ENCODE measurements around the gene PTX4.

Gene PTX4

DNA sequence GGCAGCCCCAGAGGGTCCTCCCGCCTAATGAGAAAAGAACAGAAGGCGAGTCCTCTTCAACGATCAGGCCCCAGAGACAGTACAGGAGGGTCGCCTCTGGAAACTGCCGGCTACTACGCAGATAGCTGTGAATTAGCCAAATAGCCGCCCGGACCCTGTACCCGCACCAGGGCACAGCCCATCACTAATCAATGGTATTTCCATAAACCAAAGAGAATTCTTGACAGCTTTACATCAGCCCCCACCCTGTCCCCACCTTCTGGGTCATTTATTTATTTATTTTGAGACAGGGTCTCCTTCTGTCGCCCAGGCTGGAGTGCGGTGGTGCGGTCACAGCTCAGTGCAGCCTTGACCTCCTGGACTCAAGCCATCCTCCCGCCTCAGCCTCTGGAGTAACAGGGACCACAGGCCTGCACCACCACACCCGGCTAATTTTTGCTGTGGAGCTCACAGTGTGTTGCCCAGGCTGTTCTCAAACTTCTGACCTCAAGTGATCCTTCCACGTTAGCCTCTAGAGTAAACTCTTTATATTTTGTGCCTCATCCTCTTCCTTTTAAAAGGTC, 13.1 kb downstream of the PTX4 start:
- TF ChIP-seq TAF1 (IDR thresholded peaks at IDR 0.05; ENCODE audit: low read depth) (no peak), CREB1 (IDR thresholded peaks at IDR 0.05; ENCODE audit: low read depth) (no peak), RAD21 (IDR thresholded peaks at IDR 0.05; ENCODE audit: low read depth) (no peak), NFIC (IDR thresholded peaks at IDR 0.05) (no peak), YY1 (IDR thresholded peaks at IDR 0.05; ENCODE audit: low read depth) (no peak), ZBTB7A (IDR thresholded peaks at IDR 0.05; ENCODE audit: low read depth) (no peak), TCF12 (IDR thresholded peaks at IDR 0.05; ENCODE audit: low read depth) (no peak)
- TF ChIP-seq, protein P1, sequence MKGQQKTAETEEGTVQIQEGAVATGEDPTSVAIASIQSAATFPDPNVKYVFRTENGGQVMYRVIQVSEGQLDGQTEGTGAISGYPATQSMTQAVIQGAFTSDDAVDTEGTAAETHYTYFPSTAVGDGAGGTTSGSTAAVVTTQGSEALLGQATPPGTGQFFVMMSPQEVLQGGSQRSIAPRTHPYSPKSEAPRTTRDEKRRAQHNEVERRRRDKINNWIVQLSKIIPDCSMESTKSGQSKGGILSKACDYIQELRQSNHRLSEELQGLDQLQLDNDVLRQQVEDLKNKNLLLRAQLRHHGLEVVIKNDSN (IDR thresholded peaks at IDR 0.05): no peak

DNA sequence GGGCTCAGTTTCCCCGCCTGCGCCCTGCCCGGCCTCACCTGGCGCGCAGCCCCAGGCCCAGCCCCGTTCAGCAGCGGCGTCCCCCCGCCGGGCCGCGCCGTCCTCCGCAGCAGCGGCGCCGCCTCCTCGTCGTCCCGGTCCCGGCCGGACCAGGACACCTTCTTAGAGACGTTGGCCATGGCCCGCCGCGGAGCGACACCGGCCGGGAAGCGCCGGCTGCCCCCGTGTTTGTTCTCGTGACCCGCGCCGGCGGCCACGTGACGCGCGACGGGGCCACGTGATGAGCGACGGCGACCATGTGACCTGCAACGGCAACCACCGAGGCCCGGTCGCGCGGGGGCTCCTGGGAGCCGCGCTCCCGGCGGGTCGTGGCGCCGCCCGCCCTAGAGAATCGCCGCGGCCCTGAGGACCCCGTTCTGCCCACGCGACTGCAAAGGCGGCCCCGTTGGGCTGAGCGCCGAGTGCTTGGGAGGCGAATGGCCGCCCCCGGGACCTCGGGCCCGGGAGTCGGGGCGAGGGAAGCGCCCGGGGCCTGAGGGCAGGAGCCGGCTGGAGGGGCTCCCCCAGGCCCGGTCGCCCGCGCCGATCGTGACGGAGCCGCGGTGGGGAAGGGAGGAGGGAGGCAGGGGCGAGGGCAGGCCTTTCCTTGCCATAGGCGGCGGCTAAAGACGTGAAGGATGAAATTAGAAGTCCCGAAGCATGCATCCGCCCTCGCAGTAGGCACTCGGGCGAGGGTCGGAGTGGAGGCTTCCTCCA, 13.8 kb downstream of the PTX4 start, which contains the start of gene CLCN7:
CLCN7 (minus strand) TSS at position 233 of the 756 bp plus-strand sequence; CDS start at position 179, 54 bp downstream.
- TF ChIP-seq TEAD4 (IDR thresholded peaks at IDR 0.05) (no peak), NFIC (IDR thresholded peaks at IDR 0.05) (peak; percentile 48; the same call in 1 of the 2 replicates), TAF1 (IDR thresholded peaks at IDR 0.05; ENCODE audit: low read depth) (peak; percentile 58; the same call in 1 of the 2 replicates), CREB1 (IDR thresholded peaks at IDR 0.05; ENCODE audit: low read depth) (no peak), EP300 (IDR thresholded peaks at IDR 0.05; ENCODE audit: borderline replicate concordance) (0 out of 2 replicates have a peak, but pooled peaks have one; percentile 18), TCF12 (IDR thresholded peaks at IDR 0.05; ENCODE audit: low read depth) (peak; percentile 65; the same call in 1 of the 2 replicates), CEBPB (IDR thresholded peaks at IDR 0.05) (no peak)
- TF ChIP-seq, protein P1 (IDR thresholded peaks at IDR 0.05): peak; percentile 100
- TF ChIP-seq, protein P2, sequence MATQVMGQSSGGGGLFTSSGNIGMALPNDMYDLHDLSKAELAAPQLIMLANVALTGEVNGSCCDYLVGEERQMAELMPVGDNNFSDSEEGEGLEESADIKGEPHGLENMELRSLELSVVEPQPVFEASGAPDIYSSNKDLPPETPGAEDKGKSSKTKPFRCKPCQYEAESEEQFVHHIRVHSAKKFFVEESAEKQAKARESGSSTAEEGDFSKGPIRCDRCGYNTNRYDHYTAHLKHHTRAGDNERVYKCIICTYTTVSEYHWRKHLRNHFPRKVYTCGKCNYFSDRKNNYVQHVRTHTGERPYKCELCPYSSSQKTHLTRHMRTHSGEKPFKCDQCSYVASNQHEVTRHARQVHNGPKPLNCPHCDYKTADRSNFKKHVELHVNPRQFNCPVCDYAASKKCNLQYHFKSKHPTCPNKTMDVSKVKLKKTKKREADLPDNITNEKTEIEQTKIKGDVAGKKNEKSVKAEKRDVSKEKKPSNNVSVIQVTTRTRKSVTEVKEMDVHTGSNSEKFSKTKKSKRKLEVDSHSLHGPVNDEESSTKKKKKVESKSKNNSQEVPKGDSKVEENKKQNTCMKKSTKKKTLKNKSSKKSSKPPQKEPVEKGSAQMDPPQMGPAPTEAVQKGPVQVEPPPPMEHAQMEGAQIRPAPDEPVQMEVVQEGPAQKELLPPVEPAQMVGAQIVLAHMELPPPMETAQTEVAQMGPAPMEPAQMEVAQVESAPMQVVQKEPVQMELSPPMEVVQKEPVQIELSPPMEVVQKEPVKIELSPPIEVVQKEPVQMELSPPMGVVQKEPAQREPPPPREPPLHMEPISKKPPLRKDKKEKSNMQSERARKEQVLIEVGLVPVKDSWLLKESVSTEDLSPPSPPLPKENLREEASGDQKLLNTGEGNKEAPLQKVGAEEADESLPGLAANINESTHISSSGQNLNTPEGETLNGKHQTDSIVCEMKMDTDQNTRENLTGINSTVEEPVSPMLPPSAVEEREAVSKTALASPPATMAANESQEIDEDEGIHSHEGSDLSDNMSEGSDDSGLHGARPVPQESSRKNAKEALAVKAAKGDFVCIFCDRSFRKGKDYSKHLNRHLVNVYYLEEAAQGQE (IDR thresholded peaks at IDR 0.05; ENCODE audit: low read depth): no peak
- TF ChIP-seq, protein P3, sequence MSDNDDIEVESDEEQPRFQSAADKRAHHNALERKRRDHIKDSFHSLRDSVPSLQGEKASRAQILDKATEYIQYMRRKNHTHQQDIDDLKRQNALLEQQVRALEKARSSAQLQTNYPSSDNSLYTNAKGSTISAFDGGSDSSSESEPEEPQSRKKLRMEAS (IDR thresholded peaks at IDR 0.05): peak; percentile 96

DNA sequence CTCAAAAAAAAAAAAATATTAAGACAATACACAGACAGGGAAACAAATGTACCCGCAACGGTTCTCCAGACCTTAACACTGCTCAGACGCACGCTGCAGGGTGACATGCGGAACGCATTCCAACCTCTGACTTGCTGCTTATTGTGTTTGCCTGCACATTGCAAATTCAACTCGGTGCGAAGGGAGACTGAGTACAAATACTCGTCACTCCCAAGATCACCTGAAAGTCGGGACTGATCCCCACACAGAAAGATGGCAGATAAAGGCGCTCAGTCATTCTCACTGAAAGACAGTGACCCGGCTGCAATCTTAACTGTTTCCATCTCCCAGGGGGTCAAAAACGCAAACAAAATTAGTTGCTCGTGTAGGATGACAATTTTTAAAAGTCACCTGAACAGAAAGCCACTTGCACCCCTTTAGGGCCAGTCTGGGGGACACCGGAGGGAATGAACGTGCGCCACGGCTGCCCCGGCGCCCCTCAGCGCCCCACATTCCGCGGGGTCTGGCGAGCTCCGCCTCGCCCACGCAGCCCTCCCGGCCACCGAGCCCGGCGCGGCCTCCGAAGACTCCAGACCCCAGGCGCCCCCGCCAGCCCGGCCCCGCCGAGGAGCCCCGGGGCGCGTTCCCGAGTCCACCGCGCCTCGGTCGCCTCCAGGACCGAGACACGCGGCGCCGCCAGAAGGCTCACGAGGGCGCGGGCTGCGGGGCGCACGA, 14.5 kb downstream of the PTX4 start:
- no peak for TF ChIP-seq RAD21 (IDR thresholded peaks at IDR 0.05; ENCODE audit: low read depth)
- TF ChIP-seq, protein P2 (IDR thresholded peaks at IDR 0.05; ENCODE audit: low read depth): no peak
- TF ChIP-seq CEBPB (IDR thresholded peaks at IDR 0.05): no peak
- TF ChIP-seq EP300 (IDR thresholded peaks at IDR 0.05; ENCODE audit: borderline replicate concordance): no peak
- no peak for TF ChIP-seq YY1 (IDR thresholded peaks at IDR 0.05; ENCODE audit: low read depth)
- TF ChIP-seq, protein P1 (IDR thresholded peaks at IDR 0.05): no peak
- no peak for TF ChIP-seq FOXM1 (IDR thresholded peaks at IDR 0.05; ENCODE audit: borderline replicate concordance, low read depth)
- no peak for TF ChIP-seq ZBTB7A (IDR thresholded peaks at IDR 0.05; ENCODE audit: low read depth)
- TF ChIP-seq, protein P3 (IDR thresholded peaks at IDR 0.05): no peak
- no peak for TF ChIP-seq TCF12 (IDR thresholded peaks at IDR 0.05; ENCODE audit: low read depth)
- TF ChIP-seq CREB1 (IDR thresholded peaks at IDR 0.05; ENCODE audit: low read depth): no peak

DNA sequence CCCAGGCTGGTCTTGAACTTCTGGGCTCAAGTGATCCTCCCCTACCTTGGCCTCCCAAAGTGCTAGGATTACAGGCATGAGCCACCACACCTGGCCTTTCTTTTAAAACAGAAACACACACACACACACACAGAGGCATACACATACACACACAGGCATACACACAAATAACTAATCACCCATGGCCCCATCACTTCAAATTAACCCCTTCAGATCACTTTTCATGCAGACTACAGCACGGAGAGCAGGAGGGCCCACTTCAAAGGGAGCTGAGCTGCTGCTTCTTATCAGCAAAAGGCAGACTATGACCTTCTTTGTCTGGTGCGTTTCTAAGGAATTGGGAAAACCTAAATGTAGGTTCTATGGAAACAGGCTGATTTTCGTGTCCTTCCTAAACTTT, 15.8 kb downstream of the PTX4 start:
- TF ChIP-seq EGR1 (IDR thresholded peaks at IDR 0.05) (no peak), TAF1 (IDR thresholded peaks at IDR 0.05; ENCODE audit: low read depth) (no peak), ZBTB7A (IDR thresholded peaks at IDR 0.05; ENCODE audit: low read depth) (no peak), FOXM1 (IDR thresholded peaks at IDR 0.05; ENCODE audit: borderline replicate concordance, low read depth) (no peak), YY1 (IDR thresholded peaks at IDR 0.05; ENCODE audit: low read depth) (no peak), CEBPB (IDR thresholded peaks at IDR 0.05) (no peak), NFIC (IDR thresholded peaks at IDR 0.05) (no peak), CREB1 (IDR thresholded peaks at IDR 0.05; ENCODE audit: low read depth) (no peak), RAD21 (IDR thresholded peaks at IDR 0.05; ENCODE audit: low read depth) (no peak)
- TF ChIP-seq, protein P3 (IDR thresholded peaks at IDR 0.05): no peak
- TF ChIP-seq, protein P2 (IDR thresholded peaks at IDR 0.05; ENCODE audit: low read depth): no peak
- TF ChIP-seq, protein P1 (IDR thresholded peaks at IDR 0.05): no peak
